NCI-H774 (cell line): Measurements from ENCODE around the gene DCDC2B.
A peak's percentile ranks its signal among the peaks of the same experiment; 100 is the strongest.

Source experiments
- DNase-seq: peaks from one replicate; lab custom pipeline; 2025; lab: John Stamatoyannopoulos, UW

The DCDC2B gene

GRCh38 chr1:32223683-32224082, 14.8 kb downstream of the DCDC2B start:
- DNase-seq = no peak

GRCh38 chr1:32224285-32224684, 15.4 kb downstream of the DCDC2B start:
- no peak for DNase-seq

DNA sequence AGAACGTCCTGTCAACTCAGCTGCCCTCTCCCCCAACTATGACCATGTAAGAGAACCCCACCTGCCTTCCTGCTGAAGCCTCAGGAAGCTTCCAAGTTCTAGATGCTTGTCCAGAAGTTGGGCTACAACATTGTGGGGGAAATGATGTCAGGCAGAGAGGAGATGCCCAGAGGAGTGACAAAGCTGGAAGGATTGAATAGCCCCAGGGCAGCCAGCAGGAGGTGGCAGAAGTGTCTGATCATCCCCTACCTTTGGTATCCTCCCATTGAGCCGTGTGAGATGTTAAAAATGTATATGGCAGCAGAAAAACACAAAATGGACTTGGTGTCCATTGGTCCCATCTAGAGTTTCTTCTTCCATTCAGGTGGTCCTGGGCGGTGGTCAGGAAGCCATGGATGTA, 19.9 kb downstream of the DCDC2B start:
- DNase-seq = no peak

GRCh38 chr1:32231843-32232432, 23.0 kb downstream of the DCDC2B start:
- DNase-seq = no peak

DNA sequence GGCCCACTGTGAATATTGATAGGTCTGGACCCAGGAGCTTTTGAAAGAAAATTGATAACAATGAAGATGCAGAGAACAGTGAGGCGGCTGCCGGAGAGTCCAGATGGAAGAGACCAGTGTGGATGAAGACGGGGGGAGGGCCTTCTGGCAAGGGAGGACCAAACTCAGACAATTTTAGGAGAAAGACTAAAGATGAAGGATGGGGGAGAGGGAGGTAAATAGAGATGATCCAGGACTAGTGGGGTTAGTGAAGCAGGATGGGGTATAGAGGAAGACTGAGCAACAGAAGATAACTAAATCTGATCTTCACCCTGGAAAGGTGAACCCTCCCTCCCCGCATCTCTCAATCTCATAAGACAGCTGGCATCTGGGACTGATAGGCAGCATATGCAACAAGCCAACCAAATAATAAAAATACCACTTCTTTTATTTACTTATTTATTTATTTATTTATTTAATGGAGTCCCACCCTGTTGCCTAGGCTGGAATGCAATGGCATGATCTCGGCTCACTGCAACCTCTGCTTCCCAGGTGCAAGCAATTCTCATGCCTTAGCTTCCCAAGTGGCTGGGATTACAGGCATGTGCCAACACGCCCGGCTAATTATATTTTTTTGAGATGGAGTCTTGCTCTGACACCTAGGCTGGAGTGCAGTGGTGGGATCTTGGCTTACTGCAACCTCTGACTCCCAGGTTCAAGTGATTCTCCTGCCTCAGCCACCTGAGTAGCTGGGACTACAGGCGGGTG, 23.8 kb downstream of the DCDC2B start:
- no peak for DNase-seq

- DNase-seq = no peak
These were observed 25.9 kb downstream of the DCDC2B start for GRCh38 chr1:32234792-32235191.

DNA sequence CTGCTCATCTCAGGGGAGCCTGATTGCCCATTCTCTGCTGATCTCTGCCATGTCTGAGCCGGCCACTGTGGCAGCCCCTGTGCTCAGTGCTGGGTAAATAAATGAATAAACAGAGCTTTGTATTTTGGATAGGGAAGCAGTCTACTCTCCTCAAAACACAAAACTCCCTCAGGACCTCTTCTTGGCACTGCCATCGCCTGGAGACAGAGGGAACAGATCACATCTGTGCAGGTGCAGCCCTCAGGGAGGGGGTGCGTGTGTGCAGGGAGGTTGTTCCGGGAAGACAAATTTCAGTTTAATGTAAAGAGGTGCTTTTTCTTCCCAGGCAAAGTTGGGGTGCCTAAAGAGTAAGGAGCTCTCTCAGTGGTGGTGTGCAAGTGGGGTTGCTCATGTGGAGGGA, 30.4 kb downstream of the DCDC2B start:
- DNase-seq = peak; percentile 52

DNA sequence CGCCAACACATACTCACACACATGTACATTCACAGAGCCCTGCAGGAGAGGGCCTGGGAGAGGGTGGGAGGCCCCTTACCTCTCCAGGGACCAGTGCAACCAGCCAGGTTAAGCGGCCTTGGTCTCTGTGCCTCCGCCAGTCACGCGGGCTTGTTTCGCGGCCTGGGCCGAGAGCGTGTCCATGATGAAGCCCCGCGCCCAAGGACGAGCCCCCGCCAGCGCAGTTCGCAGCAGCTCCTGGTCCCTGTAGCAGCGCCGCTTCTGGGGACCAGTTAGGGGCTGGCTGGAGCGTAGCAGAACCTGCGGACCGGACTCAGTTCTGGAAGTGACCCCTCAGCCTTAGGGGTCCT, 30.9 kb downstream of the DCDC2B start:
- peak; percentile 59 for DNase-seq

DNA sequence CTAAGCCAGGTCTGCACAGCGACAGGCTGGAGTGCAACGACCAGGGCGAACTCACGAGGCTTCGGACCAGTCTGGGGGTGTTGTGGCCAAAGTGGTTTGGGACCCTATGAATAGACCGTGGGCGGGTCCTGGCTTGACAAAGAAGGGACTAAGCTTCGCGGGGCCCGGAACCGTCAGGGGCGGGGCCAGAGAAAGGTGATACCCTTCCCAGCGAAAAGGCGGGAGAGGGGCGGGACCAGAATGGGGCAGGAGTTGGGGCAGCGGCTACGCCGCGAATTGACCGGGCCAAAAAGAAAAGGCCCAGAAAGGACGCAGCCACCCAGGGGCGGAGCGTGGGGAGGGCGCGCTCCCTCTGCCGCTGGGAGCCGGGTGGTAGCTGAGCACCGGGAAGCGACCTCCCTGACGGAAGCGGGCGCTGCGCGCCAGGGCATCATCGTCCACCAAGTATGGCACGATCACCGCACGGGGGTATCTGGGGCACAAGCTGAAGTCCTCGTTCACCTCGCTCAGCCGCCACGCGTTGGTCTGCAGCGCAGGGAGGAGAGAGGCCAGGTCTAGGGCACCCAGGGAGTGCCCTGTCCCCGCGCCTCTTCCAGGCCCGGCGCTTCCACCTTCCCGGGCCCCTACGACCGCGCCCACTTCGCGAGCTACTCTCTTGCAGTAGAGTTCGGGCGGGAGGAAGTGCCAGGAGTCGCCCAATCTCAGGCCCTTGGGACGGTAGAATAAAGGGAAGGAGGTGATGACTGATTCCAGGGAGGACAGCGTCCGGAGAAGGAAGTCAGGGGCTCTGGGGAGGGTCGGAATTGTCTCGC, 31.5 kb downstream of the DCDC2B start:
- peak; percentile 94 for DNase-seq

GRCh38 chr1:32241001-32241763, 32.3 kb downstream of the DCDC2B start:
- DNase-seq = peak; percentile 77

GRCh38 chr1:32242341-32242851, 33.5 kb downstream of the DCDC2B start:
- DNase-seq = no peak

GRCh38 chr1:32246888-32247273, 38.0 kb downstream of the DCDC2B start, which contains the start of gene FAM167B:
TSS of gene FAM167B (plus strand) at chr1:32247222. CDS start at chr1:32247422, 200 bp downstream.
- no peak for DNase-seq

DNA sequence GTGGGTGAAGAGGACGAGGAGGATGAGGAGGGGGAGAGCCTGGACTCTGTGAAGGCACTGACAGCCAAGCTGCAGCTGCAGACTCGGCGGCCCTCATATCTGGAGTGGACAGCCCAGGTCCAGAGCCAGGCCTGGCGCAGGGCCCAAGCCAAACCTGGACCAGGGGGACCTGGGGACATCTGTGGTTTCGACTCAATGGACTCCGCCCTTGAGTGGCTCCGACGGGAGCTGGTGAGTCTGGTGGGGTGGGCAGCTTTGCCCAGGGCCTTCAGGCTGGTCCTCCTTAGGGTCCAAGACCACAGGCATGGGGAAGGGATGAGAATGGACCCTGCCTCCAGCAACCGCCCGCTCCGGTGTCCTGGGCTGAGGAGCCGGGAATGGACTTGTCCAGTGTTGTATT, 38.6 kb downstream of the DCDC2B start:
- DNase-seq = no peak

DNA sequence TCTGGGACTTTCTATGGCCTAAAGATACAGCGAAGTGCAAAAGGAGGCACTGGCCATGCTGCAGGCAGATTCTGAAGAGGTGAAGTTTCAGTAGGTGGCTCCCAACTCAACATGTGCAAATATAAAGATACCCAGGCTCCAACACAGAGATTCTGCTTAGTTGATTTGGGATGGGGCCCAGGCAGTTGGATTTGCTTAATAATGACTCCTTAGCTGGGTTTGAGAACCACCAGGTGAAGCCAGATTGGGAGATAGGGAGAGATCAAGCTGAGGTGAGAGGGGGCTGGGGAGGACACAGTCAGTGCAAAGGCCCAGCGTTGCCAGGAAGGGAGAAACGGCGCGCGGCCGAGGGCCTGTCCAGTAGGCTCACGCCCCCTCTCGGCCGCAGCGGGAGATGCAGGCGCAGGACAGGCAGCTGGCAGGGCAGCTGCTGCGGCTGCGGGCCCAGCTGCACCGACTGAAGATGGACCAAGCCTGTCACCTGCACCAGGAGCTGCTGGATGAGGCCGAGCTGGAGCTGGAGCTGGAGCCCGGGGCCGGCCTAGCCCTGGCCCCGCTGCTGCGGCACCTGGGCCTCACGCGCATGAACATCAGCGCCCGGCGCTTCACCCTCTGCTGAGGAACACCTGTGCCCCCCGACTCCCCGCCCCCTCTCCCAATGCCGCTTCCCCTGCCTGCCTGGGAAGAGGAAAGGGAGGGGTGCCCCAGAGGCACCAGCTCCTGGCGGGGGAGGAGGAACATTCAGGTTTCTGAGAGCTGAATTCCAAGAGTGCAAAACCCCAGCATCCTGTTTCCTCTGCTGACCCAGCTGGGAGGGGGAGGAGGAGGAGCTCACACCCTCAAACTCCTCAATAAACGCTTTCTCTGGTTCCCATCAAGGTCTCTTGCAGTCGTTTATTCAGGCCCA, 39.3 kb downstream of the DCDC2B start:
- DNase-seq = peak; percentile 96

- no peak for DNase-seq
These were observed 41.1 kb downstream of the DCDC2B start for GRCh38 chr1:32249831-32250525.

- no peak for DNase-seq
These were observed 42.2 kb downstream of the DCDC2B start, which contains the start of gene LCK for GRCh38 chr1:32250893-32251716. TSS of gene LCK (plus strand) at chr1:32251265. CDS start at chr1:32274330, 23,065 bp downstream.

- no peak for DNase-seq
These were observed 46.5 kb downstream of the DCDC2B start for GRCh38 chr1:32255072-32256071.
